HG02840 (cell line): ENCODE data around the gene ELAC1.
"Not testable (repeated sequence)": the region's sequence is repeated elsewhere in the genome, so short reads cannot be mapped to it uniquely, and the experiment has no call there.

Source experiments
- ATAC-seq: cut with Tn5 transposase; IDR thresholded peaks from one replicate; pipeline ENCODE4 v1.9.1; 2021; ENCODE audit warnings: mild to moderate bottlenecking, moderate library complexity, moderate number of reproducible peaks; ENCODE audit not compliant: unreplicated experiment, low FRiP score

ELAC1 gene

GRCh38 chr18:50972404-50972803 lies 4.6 kb downstream of the ELAC1 start:
- not testable (repeated sequence) for ATAC-seq

- no peak for ATAC-seq
Observed at GRCh38 chr18:50973367-50974126, 5.7 kb downstream of the ELAC1 start.

GRCh38 chr18:50977037-50977760 lies 9.4 kb downstream of the ELAC1 start:
- no peak for ATAC-seq

- no peak for ATAC-seq
Observed at GRCh38 chr18:50981381-50981780, 13.5 kb downstream of the ELAC1 start.

GRCh38 chr18:50982086-50982801 lies 14.4 kb downstream of the ELAC1 start:
- no peak for ATAC-seq

- no peak for ATAC-seq
Observed at GRCh38 chr18:50982802-50983179, 15.0 kb downstream of the ELAC1 start.

- no peak for ATAC-seq
Observed at GRCh38 chr18:50986360-50987087, 18.7 kb downstream of the ELAC1 start.

- ATAC-seq = no peak
Observed at GRCh38 chr18:50987261-50987660, 19.4 kb downstream of the ELAC1 start.

GRCh38 chr18:50989711-50990110 lies 21.9 kb downstream of the ELAC1 start:
- no peak for ATAC-seq

- ATAC-seq = no peak
Observed at GRCh38 chr18:50992351-50992762, 24.5 kb downstream of the ELAC1 start.

- no peak for ATAC-seq
Observed at GRCh38 chr18:50994031-50994430, 26.2 kb downstream of the ELAC1 start.

- ATAC-seq = not testable (repeated sequence)
Observed at GRCh38 chr18:51003174-51003573, 35.3 kb downstream of the ELAC1 start.

GRCh38 chr18:51006061-51006818 lies 38.4 kb downstream of the ELAC1 start:
- no peak for ATAC-seq

- no peak for ATAC-seq
Observed at GRCh38 chr18:51006948-51007789, 39.3 kb downstream of the ELAC1 start.

- no peak for ATAC-seq
Observed at GRCh38 chr18:51007790-51008139, 39.9 kb downstream of the ELAC1 start.

GRCh38 chr18:51009072-51009471 lies 41.2 kb downstream of the ELAC1 start:
- ATAC-seq = no peak

- no peak for ATAC-seq
Observed at GRCh38 chr18:51010218-51010617, 42.4 kb downstream of the ELAC1 start.

- no peak for ATAC-seq
Observed at GRCh38 chr18:51011709-51012108, 43.9 kb downstream of the ELAC1 start.

GRCh38 chr18:51012441-51012840 lies 44.6 kb downstream of the ELAC1 start:
- ATAC-seq = no peak
